Mesenchymal stem cell (in vitro differentiated cells and primary cell): Measurements from ENCODE around the gene PPAN.

Experiments used
- DNase-seq: peaks from one replicate; pipeline ENCODE4 v3.0.0-alpha.2; 2013
- H2AFZ ChIP-seq: one replicate; pipeline ENCODE4 v1.6.1; 2013; ENCODE audit warnings: low read depth, mild to moderate bottlenecking, control low read depth, inconsistent platforms, low read length, moderate library complexity
- H2AK5ac ChIP-seq: 2 replicates; pipeline ENCODE4 v1.6.1; 2013; ENCODE audit warnings: low read length, moderate library complexity, mild to moderate bottlenecking, inconsistent platforms; ENCODE audit not compliant: severe bottlenecking
- H2BK120ac ChIP-seq: one replicate; pipeline ENCODE4 v1.6.1; 2013; ENCODE audit warnings: low read depth, mild to moderate bottlenecking, inconsistent platforms, low read length, moderate library complexity
- H2BK12ac ChIP-seq, 2 experiments: one replicate each; pipeline ENCODE4 v1.6.1; 2013; ENCODE audit warnings: inconsistent platforms in 2 of 2, low read length in 2 of 2, mild to moderate bottlenecking in 2 of 2, moderate library complexity in 2 of 2, control low read depth in 1 of 2
- H2BK15ac ChIP-seq: one replicate; pipeline ENCODE4 v1.6.1; 2013; ENCODE audit warnings: mild to moderate bottlenecking, low read depth, inconsistent platforms; ENCODE audit not compliant: poor library complexity, severe bottlenecking
- H2BK5ac ChIP-seq: 2 replicates; pipeline ENCODE4 v1.6.1; 2013; ENCODE audit warnings: low read depth, mild to moderate bottlenecking, low read length, control low read depth, inconsistent platforms; ENCODE audit not compliant: poor library complexity, severe bottlenecking
- H3K14ac ChIP-seq, 2 experiments: one replicate each; pipeline ENCODE4 v1.6.1; 2013; ENCODE audit warnings: inconsistent platforms in 2 of 2, low read length in 2 of 2, control low read depth in 1 of 2, mild to moderate bottlenecking in 1 of 2, moderate library complexity in 1 of 2
- H3K18ac ChIP-seq, 2 experiments: one replicate each; pipeline ENCODE4 v1.6.1; 2013; ENCODE audit warnings: inconsistent platforms in 2 of 2, low read length in 2 of 2, control low read depth in 1 of 2, low read depth in 1 of 2, mild to moderate bottlenecking in 1 of 2
- H3K23ac ChIP-seq, 2 experiments: one replicate each; pipeline ENCODE4 v1.6.1; 2013; ENCODE audit warnings: inconsistent platforms in 2 of 2, low read length in 2 of 2, mild to moderate bottlenecking in 2 of 2, moderate library complexity in 2 of 2, control low read depth in 1 of 2
- H3K27ac ChIP-seq: 2 replicates; pipeline ENCODE4 v1.5.1; 2013; ENCODE audit warnings: mild to moderate bottlenecking, moderate library complexity, low read length, control low read depth, inconsistent platforms; ENCODE audit not compliant: poor library complexity, severe bottlenecking
- H3K27me3 ChIP-seq, 2 experiments: 2 replicates each; pipeline versions ENCODE4 v1.6.1 to v1.7.0; 2013; ENCODE audit warnings: low read length in 2 of 2, mild to moderate bottlenecking in 2 of 2, moderate library complexity in 2 of 2, control low read depth in 1 of 2, inconsistent platforms in 1 of 2; ENCODE audit not compliant: control insufficient read depth in 1 of 2, insufficient read depth in 1 of 2
- H3K36me3 ChIP-seq, 2 experiments: 2 replicates each; pipeline versions ENCODE4 v1.6.1 to v1.7.0; 2013; ENCODE audit warnings: low read length in 2 of 2, control low read depth in 1 of 2, inconsistent platforms in 1 of 2, low read depth in 1 of 2, mild to moderate bottlenecking in 1 of 2; ENCODE audit not compliant: insufficient read depth in 2 of 2, control insufficient read depth in 1 of 2
- H3K4ac ChIP-seq, 2 experiments: one replicate each; pipeline ENCODE4 v1.6.1; 2013; ENCODE audit warnings: inconsistent platforms in 2 of 2, low read length in 2 of 2, mild to moderate bottlenecking in 2 of 2, moderate library complexity in 2 of 2, control low read depth in 1 of 2, low read depth in 1 of 2
- H3K4me1 ChIP-seq: 2 replicates; pipeline ENCODE4 v1.6.1; 2013; ENCODE audit warnings: low read depth, low read length, control low read depth; ENCODE audit not compliant: control insufficient read depth, insufficient read depth
- H3K4me2 ChIP-seq: 2 replicates; pipeline ENCODE4 v1.6.1; 2013; ENCODE audit warnings: low read length, mild to moderate bottlenecking, inconsistent platforms; ENCODE audit not compliant: poor library complexity, severe bottlenecking
- H3K4me3 ChIP-seq, 2 experiments: 2 replicates each; pipeline versions ENCODE4 v1.5.1 to v1.7.0; 2013; ENCODE audit warnings: low read length in 2 of 2, mild to moderate bottlenecking in 2 of 2, control low read depth in 1 of 2, low read depth in 1 of 2; ENCODE audit not compliant: insufficient read depth in 1 of 2
- H3K79me1 ChIP-seq: replicated peaks from 2 replicates; pipeline ENCODE4 v1.6.1; 2013; ENCODE audit warnings: mild to moderate bottlenecking, control low read depth, low read length, inconsistent platforms; ENCODE audit not compliant: poor library complexity, severe bottlenecking
- H3K9ac ChIP-seq: 2 replicates; pipeline ENCODE4 v1.7.0; 2013; ENCODE audit warnings: mild to moderate bottlenecking, low read length, moderate library complexity
- H3K9me3 ChIP-seq: 2 replicates; pipeline ENCODE4 v1.7.0; 2013; ENCODE audit warnings: mild to moderate bottlenecking, low read length; ENCODE audit not compliant: control insufficient read depth
- H4K8ac ChIP-seq: one replicate; pipeline ENCODE4 v1.6.1; 2013; ENCODE audit warnings: inconsistent platforms, mild to moderate bottlenecking, low read length, moderate library complexity
- H4K91ac ChIP-seq: one replicate; pipeline ENCODE4 v1.6.1; 2013; ENCODE audit warnings: mild to moderate bottlenecking, low read length, inconsistent platforms
- WGBS: methylation state at CpG from one replicate; pipeline ENCODE4 v1.1.7; 2013; ENCODE audit warnings: mixed read lengths; 5-methylcytosine and 5-hydroxymethylcytosine counted together

The PPAN gene

GRCh38 chr19:10134040-10134439 lies 27.9 kb downstream of the PPAN start:
- no peak overlapping the region for H2AFZ ChIP-seq
- no peak overlapping the region for H2BK5ac ChIP-seq
- H3K4me3 ChIP-seq = no peak overlapping the region
- H3K36me3 ChIP-seq = peaks cover 66 to 68% of the 10 kb centered on the region in 2 experiments
- H3K18ac ChIP-seq = no peak overlapping the region
- H3K4me2 ChIP-seq = no peak overlapping the region
- no peaks in the 10 kb centered on the region for H3K27me3 ChIP-seq
- no peak overlapping the region for H2AK5ac ChIP-seq
- H2BK120ac ChIP-seq = no peak overlapping the region
- peaks cover 22% of the 10 kb centered on the region for H3K79me1 ChIP-seq
- no peak overlapping the region for H4K8ac ChIP-seq
- H3K23ac ChIP-seq = no peak overlapping the region
- DNase-seq = no peak
- H3K4ac ChIP-seq = no peak overlapping the region
- H4K91ac ChIP-seq = no peak overlapping the region
- H2BK15ac ChIP-seq = no peak overlapping the region
- H3K4me1 ChIP-seq = no peaks in the 10 kb centered on the region
- H2BK12ac ChIP-seq = no peak overlapping the region
- no peak overlapping the region for H3K14ac ChIP-seq
- H3K27ac ChIP-seq = no peak overlapping the region
- no peak overlapping the region for H3K9ac ChIP-seq
- 99% methylated on average over 9 of the region's 9 CpGs for WGBS
- no peaks in the 10 kb centered on the region for H3K9me3 ChIP-seq

GRCh38 chr19:10135551-10136334 lies 29.6 kb downstream of the PPAN start:
- Histone ChIP-seq H3K79me1 (peaks cover 27% of the 10 kb centered on the region), H2AFZ (no peak overlapping the region), H3K23ac (no peak overlapping the region), H2BK12ac (no peak overlapping the region), H3K4me1 (no peaks in the 10 kb centered on the region), H3K4me2 (no peak overlapping the region), H2BK15ac (no peak overlapping the region), H3K36me3 (peaks cover 75 to 77% of the 10 kb centered on the region in 2 experiments), H2BK120ac (no peak overlapping the region), H2BK5ac (no peak overlapping the region), H4K8ac (no peak overlapping the region), H3K14ac (no peak overlapping the region), H3K9ac (no peak overlapping the region), H3K18ac (no peak overlapping the region), H3K4me3 (no peak overlapping the region), H4K91ac (no peak overlapping the region), H3K9me3 (no peaks in the 10 kb centered on the region), H3K27me3 (no peaks in the 10 kb centered on the region), H3K27ac (no peak overlapping the region), H2AK5ac (no peak overlapping the region), H3K4ac (no peak overlapping the region)
- DNase-seq = no peak
- 97% methylated on average over 39 of the region's 39 CpGs for WGBS

- H3K36me3 ChIP-seq = peaks cover 82 to 89% of the 10 kb centered on the region in 2 experiments
- peaks cover 28% of the 10 kb centered on the region for H3K79me1 ChIP-seq
- no peak overlapping the region for H3K23ac ChIP-seq
- no peaks in the 10 kb centered on the region for H3K4me1 ChIP-seq
- no peak overlapping the region for H4K91ac ChIP-seq
- no peak overlapping the region for H3K9ac ChIP-seq
- H4K8ac ChIP-seq = no peak overlapping the region
- H3K4me2 ChIP-seq = no peak overlapping the region
- H3K4me3 ChIP-seq = no peak overlapping the region
- no peak overlapping the region for H2AFZ ChIP-seq
- H2BK120ac ChIP-seq = no peak overlapping the region
- H2AK5ac ChIP-seq = no peak overlapping the region
- H3K27ac ChIP-seq = no peak overlapping the region
- no peak for DNase-seq
- no peak overlapping the region for H3K18ac ChIP-seq
- H2BK12ac ChIP-seq = no peak overlapping the region
- no peak overlapping the region for H3K14ac ChIP-seq
- no peaks in the 10 kb centered on the region for H3K27me3 ChIP-seq
- no peaks in the 10 kb centered on the region for H3K9me3 ChIP-seq
- H2BK15ac ChIP-seq = no peak overlapping the region
- H2BK5ac ChIP-seq = no peak overlapping the region
- WGBS = 97% methylated on average over 14 of the region's 14 CpGs
- no peak overlapping the region for H3K4ac ChIP-seq
These were observed 30.8 kb downstream of the PPAN start for GRCh38 chr19:10136936-10137335.

GRCh38 chr19:10137751-10138682 lies 31.9 kb downstream of the PPAN start:
- H4K91ac ChIP-seq = no peak overlapping the region
- no peak overlapping the region for H2AFZ ChIP-seq
- H2BK15ac ChIP-seq = no peak overlapping the region
- H3K4ac ChIP-seq = no peak overlapping the region
- H2BK12ac ChIP-seq = no peak overlapping the region
- no peak overlapping the region for H3K4me2 ChIP-seq
- H3K4me3 ChIP-seq = no peak overlapping the region
- no peak overlapping the region for H3K27ac ChIP-seq
- no peak overlapping the region for H2AK5ac ChIP-seq
- H4K8ac ChIP-seq = no peak overlapping the region
- H2BK120ac ChIP-seq = no peak overlapping the region
- no peak overlapping the region for H3K9ac ChIP-seq
- H3K4me1 ChIP-seq = no peaks in the 10 kb centered on the region
- H3K9me3 ChIP-seq = no peaks in the 10 kb centered on the region
- no peaks in the 10 kb centered on the region for H3K27me3 ChIP-seq
- no peak overlapping the region for H3K14ac ChIP-seq
- no peak overlapping the region for H3K23ac ChIP-seq
- H3K18ac ChIP-seq = no peak overlapping the region
- no peak for DNase-seq
- 96% methylated on average over 38 of the region's 38 CpGs for WGBS
- no peak overlapping the region for H2BK5ac ChIP-seq
- H3K36me3 ChIP-seq = peaks cover 89 to 94% of the 10 kb centered on the region in 2 experiments
- peaks cover 31% of the 10 kb centered on the region for H3K79me1 ChIP-seq
